Measurements from ENCODE around the gene KISS1R.

GRCh38 chr19:892243-892893 lies 24.8 kb upstream of the KISS1R start:
- no peak for TF ChIP-seq CTCF (IDR thresholded peaks at IDR 0.05; ENCODE audit: low read depth, low read length)
- TF ChIP-seq EZH2phosphoT487 (IDR thresholded peaks at IDR 0.05; ENCODE audit: low read depth): no peak
